Stimulated activated CD8-positive, alpha-beta memory T cell treated with anti-CD3 and anti-CD28 coated beads, Interleukin-15, amount 100 ng/mL, for 24 hours (primary cell): ENCODE measurements around the gene TDRD12.
"Not testable (repeated sequence)": the region's sequence is repeated elsewhere in the genome, so short reads cannot be mapped to it uniquely, and the experiment has no call there.

Experiments used
- DNase-seq: peaks from one replicate; pipeline ENCODE4 v3.0.0-alpha.2; 2020; ENCODE audit warnings: low read depth

The TDRD12 gene

GRCh38 chr19:32832094-32832493 lies 112.5 kb downstream of the TDRD12 start:
- not testable (repeated sequence) for DNase-seq

GRCh38 chr19:32832825-32833224 lies 113.3 kb downstream of the TDRD12 start:
- DNase-seq, result not testable (repeated sequence)

- DNase-seq, result not testable (repeated sequence)
These were observed 113.8 kb downstream of the TDRD12 start for GRCh38 chr19:32833388-32833787.

GRCh38 chr19:32837531-32837930 lies 118.0 kb downstream of the TDRD12 start:
- DNase-seq, result no peak

- no peak for DNase-seq
These were observed 122.5 kb downstream of the TDRD12 start for GRCh38 chr19:32842061-32842460.

- no peak for DNase-seq
These were observed 124.2 kb downstream of the TDRD12 start for GRCh38 chr19:32843716-32844245.

- DNase-seq, result not testable (repeated sequence)
These were observed 128.5 kb downstream of the TDRD12 start for GRCh38 chr19:32848035-32848434.

GRCh38 chr19:32852216-32852615 lies 132.6 kb downstream of the TDRD12 start:
- no peak for DNase-seq

- DNase-seq, result not testable (repeated sequence)
These were observed 137.3 kb downstream of the TDRD12 start for GRCh38 chr19:32856818-32857217.

GRCh38 chr19:32857584-32857983 lies 138.0 kb downstream of the TDRD12 start:
- no peak for DNase-seq

- no peak for DNase-seq
These were observed 138.6 kb downstream of the TDRD12 start for GRCh38 chr19:32858155-32858554.

- no peak for DNase-seq
These were observed 139.0 kb downstream of the TDRD12 start for GRCh38 chr19:32858559-32858958.

GRCh38 chr19:32859591-32859990 lies 140.0 kb downstream of the TDRD12 start:
- DNase-seq, result no peak

GRCh38 chr19:32861596-32861995 lies 142.0 kb downstream of the TDRD12 start:
- DNase-seq, result no peak

- DNase-seq, result no peak
These were observed 142.6 kb downstream of the TDRD12 start for GRCh38 chr19:32862173-32862572.

- no peak for DNase-seq
These were observed 143.2 kb downstream of the TDRD12 start for GRCh38 chr19:32862741-32863140.

GRCh38 chr19:32863301-32863700 lies 143.7 kb downstream of the TDRD12 start:
- DNase-seq, result no peak

- no peak for DNase-seq
These were observed 144.3 kb downstream of the TDRD12 start for GRCh38 chr19:32863841-32864240.

GRCh38 chr19:32864318-32865007 lies 144.9 kb downstream of the TDRD12 start:
- no peak for DNase-seq

- DNase-seq, result no peak
These were observed 145.8 kb downstream of the TDRD12 start for GRCh38 chr19:32865326-32865725.

GRCh38 chr19:32866061-32866460 lies 146.5 kb downstream of the TDRD12 start:
- DNase-seq, result no peak

- no peak for DNase-seq
These were observed 147.1 kb downstream of the TDRD12 start for GRCh38 chr19:32866564-32867265.

GRCh38 chr19:32867436-32867835 lies 147.9 kb downstream of the TDRD12 start:
- DNase-seq, result not testable (repeated sequence)
